HG03432 (cell line): ENCODE results near the gene THADA.

Experiments
- ATAC-seq: cut with Tn5 transposase; IDR thresholded peaks from one replicate; pipeline ENCODE4 v1.9.1; 2021; ENCODE audit warnings: mild to moderate bottlenecking, moderate library complexity; ENCODE audit not compliant: unreplicated experiment

Gene THADA

DNA sequence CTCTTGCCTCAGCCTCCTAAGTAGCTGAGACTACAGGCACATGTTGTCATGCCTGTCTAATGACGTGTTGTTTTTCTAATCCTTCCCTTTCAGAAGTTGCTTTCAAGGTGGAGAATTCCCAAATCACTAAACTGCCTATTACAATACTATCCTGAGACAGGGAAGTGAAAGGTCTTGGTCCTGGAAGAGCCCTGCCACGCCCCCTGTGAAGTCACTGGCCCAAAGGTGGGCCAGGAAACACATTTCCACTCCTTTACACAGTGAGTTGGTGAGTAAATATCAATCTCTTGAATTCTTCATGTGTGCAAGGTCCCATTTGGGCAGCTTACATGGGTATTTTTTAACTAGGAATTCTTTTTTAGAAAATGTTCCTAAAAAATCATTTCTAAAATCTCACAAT is 150.1 kb downstream of the THADA start:
- ATAC-seq, result no peak

DNA sequence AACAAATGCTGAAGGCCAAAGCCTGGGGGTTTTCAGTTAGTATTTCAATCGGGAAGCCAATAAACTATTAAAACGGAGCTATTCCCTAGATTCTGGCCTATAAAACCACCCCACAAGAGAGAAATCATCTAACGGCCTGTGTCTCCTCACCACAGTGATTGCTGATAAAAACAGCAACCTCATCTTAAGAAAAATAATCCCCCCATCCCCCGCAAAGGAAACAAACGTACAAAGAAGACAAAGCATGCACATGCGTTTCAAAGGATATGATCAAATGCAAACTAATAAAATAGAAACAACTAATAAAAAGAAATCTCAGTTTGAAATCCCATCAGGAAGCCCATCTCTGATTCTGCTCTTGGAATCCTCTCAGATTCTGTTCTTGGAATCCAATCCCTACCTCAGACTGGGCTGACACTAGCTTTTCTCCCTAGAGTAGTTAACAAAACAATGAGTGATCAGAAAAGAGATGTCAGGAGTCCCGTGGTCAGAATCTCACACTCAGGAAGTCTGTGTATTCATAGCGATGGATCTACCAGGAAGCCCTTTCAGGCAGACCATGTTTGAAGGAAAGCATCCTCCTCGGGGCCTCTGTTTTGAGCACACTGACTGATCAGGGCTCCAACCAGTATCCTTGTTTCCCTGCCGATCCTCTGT is 150.7 kb downstream of the THADA start:
- ATAC-seq, result no peak

- ATAC-seq, result no peak
Observed at GRCh38 chr2:43443282-43443681, 152.6 kb downstream of the THADA start.

GRCh38 chr2:43441195-43441594 is 154.6 kb downstream of the THADA start:
- no peak for ATAC-seq

DNA sequence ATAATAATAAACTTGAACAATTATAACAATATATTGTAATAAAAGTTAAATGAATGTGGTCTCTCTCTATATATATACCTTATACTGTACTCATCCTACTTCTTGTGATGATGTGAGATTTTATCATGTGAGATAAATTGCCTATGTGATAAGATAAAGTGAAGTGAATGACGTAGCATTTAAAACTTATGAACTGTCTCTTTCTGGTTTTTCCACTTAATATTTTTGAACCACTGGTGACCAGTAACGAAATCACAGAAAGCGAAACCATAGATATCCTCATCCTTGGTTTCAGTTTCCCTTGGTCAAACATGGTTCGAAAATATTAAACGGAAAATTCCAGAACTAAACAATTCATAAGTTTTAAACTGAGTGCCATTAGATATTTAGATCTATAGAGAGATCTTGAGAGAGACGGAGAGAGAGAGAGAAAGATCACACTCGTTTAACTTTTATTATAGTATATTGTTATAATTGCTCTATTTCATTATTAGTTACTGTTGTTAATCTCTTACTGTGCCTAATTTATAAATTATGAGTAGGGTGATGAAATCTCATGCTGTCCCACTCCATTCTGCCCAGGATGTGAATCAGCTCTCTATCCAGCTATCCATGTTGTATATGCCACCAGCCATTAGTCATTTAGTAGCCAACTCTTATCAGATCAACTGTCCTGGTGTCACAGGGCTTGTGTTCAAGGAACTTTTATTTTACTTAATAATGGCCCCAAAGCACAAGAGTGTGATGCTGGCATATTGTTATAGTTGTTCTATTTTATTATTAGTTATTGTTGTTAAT is 156.8 kb downstream of the THADA start:
- no peak for ATAC-seq

GRCh38 chr2:43438342-43438741 is 157.5 kb downstream of the THADA start:
- ATAC-seq, result no peak

DNA sequence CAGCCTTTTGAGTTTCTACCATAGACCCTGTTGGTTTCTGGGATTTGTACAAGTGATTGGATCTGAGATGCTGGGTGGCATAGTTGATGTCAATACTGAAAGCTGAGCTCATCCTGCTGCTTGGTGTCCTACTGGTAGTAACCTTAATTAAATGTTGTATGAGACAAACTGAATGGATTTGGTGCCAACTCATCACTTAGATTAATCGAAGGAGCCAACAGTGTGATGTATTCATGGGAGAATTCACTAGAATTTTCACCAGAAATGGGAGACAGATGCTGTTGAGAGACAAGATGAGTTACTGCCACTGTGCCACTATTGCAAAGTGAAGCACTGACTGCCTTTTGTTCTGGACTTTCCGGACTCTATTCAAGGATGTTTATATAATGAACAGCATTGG is 158.5 kb downstream of the THADA start:
- ATAC-seq, result no peak

DNA sequence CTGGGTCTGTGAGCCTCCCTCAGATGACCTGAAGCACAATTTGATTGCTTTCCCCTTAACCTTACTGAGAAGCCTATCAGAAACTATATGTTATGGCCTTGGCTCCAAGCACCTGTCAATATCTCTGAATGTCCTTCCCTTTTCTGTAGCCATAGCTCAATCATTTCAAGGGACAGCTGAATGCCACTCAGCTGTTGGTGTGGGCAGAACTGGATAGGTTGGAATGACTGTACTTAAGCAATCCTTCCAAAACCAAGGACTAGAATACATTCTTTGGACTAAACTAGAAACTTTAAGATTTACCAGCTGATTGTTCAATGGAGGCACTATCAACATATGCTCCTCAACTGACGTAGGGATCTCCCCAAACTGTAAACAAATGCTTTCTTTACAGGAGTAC is 159.4 kb downstream of the THADA start:
- ATAC-seq, result no peak

DNA sequence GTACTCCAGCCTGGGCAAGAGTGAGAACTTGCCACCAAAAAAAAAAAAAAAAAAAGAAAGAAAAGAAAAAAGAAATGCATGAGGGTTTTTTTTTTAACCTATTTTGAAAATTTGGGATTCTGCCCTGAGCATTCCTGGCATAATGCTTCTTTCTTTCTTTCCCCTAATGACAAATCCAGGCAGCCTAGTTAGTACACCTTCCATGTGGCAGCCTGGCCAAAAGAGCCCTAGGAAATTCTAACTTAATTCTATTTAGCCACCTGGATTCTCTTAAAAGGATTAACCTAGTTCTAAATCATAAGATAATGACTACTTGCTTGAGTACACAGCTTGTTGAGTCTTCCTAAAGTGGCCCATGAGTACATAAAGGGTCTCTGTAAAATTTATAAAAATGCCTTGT is 160.1 kb downstream of the THADA start:
- no peak for ATAC-seq

DNA sequence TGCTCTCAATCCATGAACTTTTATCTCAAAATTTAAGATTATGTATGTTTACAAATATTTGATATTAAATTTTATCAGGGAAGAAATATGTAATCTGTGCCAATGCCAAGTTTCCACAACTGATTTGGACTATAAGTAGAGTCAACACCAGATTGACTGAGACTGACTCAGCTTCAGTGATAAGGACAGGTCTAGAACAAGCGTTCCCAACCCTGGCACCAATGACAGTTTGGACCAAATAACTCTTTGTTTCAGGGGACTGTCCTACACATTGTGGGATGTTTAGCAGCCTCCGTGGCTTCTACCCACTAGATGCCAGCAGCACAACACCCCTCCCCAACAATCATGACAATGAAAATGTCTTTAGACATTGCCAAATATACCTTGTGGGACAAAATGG is 165.3 kb downstream of the THADA start:
- ATAC-seq, result no peak

DNA sequence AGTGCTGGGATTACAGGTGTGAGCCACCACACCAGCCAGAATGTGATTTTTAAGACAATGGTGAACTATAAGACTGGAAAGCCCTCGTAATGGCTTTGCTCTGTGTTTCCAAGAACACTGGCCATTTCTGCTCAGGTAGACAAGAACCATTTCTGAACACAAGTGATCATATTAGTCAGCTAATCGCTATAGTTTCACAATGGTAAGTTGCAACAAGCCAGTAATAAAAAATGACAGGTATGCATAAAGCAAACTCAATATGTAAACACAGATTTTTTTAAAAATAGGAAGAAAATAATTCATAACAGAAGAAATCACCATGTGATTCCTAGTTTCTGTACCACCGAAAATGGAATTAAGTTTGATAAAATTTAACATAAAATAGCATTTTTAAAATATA is 166.5 kb downstream of the THADA start:
- ATAC-seq, result no peak

- ATAC-seq, result no peak
Observed at GRCh38 chr2:43427032-43427424, 168.8 kb downstream of the THADA start.

DNA sequence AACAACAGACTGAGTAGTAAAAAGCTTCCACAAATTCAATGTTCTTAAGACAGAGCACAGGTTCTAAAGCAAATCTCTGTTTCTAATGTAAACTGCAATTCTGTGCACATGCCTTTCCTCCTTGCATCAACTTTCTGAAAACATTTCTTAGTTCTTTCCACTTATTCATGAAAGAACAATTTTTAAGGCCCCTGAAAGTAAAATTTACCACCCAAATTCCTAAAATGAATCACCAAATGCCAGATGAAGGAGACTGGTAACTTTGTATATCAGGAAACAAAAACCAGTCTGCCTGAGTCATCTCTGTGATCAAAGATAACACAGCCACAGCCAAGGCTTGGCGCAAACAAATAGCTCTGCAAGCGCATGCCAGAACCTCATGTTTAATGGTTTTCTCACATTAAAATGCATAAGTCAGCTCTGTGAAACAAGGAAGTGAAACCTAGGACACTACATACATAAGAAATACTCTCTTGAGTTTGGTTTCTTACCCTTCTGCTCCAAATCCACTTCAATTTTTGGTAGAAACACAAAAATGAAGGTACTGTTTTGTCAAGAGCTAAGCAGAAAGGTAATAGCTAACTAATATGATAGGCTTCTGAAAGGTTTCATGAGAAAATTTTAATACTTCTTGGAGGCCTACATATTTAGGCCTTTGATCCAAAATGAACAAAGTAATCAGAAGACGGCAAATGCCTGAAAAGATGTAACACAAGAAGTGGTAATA is 169.4 kb downstream of the THADA start:
- ATAC-seq, result peak; percentile 89

DNA sequence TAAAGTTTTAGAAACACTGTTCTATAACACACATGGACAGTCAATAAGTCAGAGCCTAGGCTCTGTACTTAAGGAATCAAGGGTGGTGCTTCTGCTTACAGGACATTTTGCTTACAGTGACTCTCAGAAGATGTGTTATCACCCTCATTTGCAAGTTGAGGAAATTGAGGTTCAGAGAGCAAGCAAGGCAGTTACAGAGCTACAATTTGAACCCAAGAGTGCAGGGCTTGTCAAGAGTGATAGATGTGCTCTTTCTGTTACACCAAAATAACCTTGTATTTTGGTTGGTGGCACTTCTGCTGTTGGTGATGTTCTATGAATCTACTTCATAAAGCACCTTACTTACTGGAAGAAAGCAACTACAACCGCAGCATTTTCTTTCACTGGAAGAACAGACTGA is 170.2 kb downstream of the THADA start:
- no peak for ATAC-seq

DNA sequence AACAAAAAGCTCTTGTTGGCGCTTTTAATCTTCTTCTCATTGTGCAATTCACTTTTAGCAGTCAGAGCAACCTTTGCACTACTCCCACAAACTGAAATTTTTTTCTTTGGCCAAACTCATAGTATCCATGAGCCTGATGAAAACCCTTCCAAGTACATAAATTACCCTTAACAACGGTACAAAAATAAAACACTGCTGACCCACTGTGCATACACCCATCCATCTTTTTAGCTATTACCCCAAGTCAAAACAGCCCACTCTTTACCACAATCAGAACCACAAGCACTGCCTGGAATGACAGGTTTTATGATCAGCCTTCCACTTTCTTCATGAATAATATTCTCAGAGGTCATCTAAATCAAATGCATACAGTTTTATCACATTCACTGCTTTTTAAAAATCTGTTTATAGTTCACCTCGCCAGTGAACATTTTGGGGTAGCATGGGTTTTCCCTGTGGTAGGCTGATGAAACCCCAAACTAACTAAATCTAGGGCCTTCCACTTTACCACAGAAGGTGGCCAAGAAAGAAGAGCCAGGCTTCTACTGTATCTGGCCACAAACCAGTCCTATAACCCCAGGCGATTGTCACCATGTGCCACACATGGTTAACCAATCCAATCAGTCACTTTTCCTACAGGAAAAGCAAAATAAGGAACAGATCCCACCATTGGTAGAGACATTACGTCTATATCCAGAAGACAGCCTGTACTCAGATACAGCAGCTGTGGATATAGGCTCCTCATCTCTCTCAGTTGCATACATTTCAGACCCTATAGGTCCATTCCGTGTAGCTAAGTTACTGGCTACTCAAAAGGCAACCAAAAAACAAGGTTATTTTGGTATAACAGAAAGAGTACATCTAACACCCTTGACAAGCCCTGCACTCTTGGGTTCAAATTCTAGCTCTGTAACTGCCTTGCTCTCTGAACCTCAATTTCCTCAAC is 171.3 kb downstream of the THADA start:
- ATAC-seq, result no peak

DNA sequence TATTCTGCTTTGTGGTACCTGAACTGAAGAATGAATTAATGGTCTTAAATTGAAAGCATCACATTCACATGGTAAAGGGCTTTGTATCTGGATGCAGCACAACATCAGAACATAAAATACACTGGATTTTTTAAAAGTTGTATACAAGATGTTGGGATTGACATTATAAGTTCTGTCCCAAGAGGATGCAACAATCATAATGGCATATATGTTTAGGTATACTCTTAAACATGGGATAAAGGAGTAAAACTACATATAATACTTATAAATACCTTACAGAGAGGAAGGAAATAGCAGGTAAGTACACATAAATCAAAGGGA is 171.9 kb downstream of the THADA start:
- ATAC-seq, result no peak

- ATAC-seq, result no peak
Observed at GRCh38 chr2:43421194-43421593, 174.6 kb downstream of the THADA start.

GRCh38 chr2:43420389-43420801 is 175.4 kb downstream of the THADA start:
- no peak for ATAC-seq

GRCh38 chr2:43419876-43420275 is 176.0 kb downstream of the THADA start:
- no peak for ATAC-seq

DNA sequence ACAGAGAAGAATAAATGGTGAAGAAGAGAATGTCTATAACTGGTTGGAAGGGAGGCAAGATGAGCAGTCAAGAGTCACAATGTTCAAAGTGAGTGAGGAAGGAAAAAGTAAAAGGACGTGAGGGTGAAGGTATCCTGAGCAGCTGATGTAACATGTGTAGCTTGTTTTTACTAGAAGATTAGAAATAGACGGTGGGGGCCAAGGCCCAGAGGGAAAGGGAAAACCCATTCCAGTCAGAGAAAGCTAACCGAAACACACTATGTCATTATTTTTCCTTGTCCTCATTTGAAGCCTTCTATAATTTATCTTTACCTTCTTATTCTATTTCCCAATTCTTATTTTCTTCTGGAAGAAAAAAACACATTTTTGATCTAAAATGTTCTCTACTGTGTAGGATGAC is 176.6 kb downstream of the THADA start:
- ATAC-seq, result no peak

DNA sequence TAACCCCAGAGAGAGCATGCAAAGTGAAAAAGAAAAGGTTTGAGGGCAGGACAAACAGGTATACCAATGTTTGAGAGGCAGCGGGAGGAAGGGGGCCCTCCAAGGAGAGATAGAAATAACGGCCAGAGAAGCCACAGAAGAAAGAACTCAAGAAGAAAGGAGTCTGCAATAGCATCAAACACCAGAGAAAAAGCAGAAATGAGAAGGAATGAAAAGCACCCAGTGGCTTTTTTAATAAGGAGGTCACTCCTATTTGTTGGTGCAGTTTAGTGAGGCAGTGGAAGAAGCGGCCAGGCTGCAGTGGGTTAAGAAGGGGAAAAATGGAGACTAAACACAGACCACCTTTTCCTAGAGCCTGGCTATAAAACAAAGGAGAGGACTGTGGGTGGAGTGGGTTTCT is 177.2 kb downstream of the THADA start:
- no peak for ATAC-seq
